GM12873 (cell line): ENCODE results near the gene KIAA0040.

Experiments
- CTCF ChIP-seq: IDR thresholded peaks from 2 replicates; pipeline ENCODE4 v1.5.1; 2012; ENCODE audit warnings: low read depth, mild to moderate bottlenecking, moderate library complexity, low read length, control low read depth; ENCODE audit not compliant: insufficient read depth; ENCODE audit errors: missing control alignments

KIAA0040 gene

DNA sequence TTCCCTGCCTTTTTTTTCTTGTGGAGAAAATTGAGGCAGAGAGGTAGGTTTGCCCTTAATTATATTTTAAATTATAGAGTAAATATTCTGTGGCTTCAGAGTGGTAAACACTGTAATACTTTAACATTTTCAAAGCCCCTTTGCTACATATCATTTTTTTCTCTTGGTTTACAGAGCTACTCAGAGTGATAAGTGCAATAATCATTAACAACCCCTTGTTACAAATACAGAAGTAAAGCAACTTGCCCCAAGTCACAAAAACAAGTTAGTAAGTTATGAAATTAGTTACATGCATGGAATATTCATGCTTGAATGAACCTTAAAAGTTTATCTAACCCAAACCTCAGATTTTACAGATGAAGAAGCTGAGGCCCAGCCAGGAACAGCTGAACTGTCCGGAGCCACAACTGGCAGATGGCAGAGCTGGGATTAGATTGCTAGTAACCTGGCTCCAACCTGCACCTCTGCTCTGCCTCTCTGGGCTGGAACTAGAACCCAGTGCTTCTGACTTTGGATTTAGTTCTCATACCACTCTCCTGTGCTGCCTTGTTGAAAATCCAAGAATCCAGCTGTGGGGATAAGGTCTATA lies 76.3 kb downstream of the KIAA0040 start:
- TF ChIP-seq CTCF = no peak

- no peak for TF ChIP-seq CTCF
These were observed 77.6 kb downstream of the KIAA0040 start for GRCh38 chr1:175114996-175115395.
